AG04450 (cell line): ENCODE results near the gene TMTC4. TPM values are rescaled to one million over a fixed set of nuclear protein-coding genes. Genes with fewer than 3 reads are reported as not detected.

Experiments
- CTCF ChIA-PET: fragments of 300-600, 350-600 bp; formaldehyde crosslinking; extraction: SDS; loops from one replicate; lab custom pipeline; 2022; ENCODE audit warnings: antibody characterized with exemption, inconsistent platforms; lab: Charles Lee
- POLR2A ChIA-PET: fragments of 350-600 bp; formaldehyde crosslinking; extraction: SDS; loops from one replicate; lab custom pipeline; 2021; ENCODE audit warnings: antibody characterized with exemption, inconsistent platforms; lab: Yijun Ruan, JAX
- DNase-seq: peaks from one replicate; pipeline ENCODE4 v3.0.0-alpha.2; 2011; ENCODE audit warnings: low read depth, low spot score
- H3K27ac ChIP-seq: one replicate; pipeline ENCODE4 v1.5.1; 2012; ENCODE audit warnings: low read depth, low read length, control low read depth
- H3K27me3 ChIP-seq: one replicate; pipeline ENCODE4 v1.6.0; 2012; ENCODE audit warnings: low read length; ENCODE audit not compliant: control insufficient read depth, insufficient read depth
- H3K4me3 ChIP-seq: 2 replicates; pipeline ENCODE4 v1.5.1; 2011; ENCODE audit warnings: mild to moderate bottlenecking, low read depth, low read length, control low read depth
- H3K9me3 ChIP-seq: 2 replicates; pipeline ENCODE4 v1.5.1; 2012; ENCODE audit warnings: low read length; ENCODE audit not compliant: control insufficient read depth, insufficient read depth
- CTCF ChIP-seq: IDR thresholded peaks from 2 replicates; pipeline ENCODE4 v1.5.1; 2011; ENCODE audit warnings: low read depth, low read length, control low read depth, inconsistent platforms
- polyA plus RNA-seq: library from polyadenylated mRNA; depleted of rRNA; stranded (reverse); fragments of >200 nt; gene quantifications from 2 replicates; pipeline ENCODE4 v1.2.3, GENCODE V29; 2011

The TMTC4 gene
- polyA plus RNA-seq, 1 experiment: 22.2 TPM

DNA sequence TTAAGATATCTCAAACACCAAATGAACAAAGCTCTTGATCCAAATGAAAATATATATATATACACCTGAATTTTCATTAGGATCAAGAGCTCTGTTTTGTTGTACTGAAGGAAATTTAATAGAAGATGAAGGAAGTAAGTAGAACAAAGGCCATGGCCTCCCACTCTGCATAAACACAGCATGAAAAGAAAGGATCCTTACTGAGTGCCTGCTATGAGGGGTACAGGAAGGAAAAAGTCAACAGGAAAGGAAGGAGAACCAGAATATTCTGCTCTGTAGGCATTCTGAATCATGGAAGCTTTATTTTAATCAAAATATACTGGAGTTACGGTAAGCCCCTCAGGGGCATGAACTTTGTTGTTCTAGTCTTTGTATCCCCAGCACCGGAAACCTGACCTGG is 22.1 kb downstream of the TMTC4 start:
- ChIA-PET CTCF (interaction anchor here (0.5 to 1.2 kb wide), 3 partner anchors 15 to 113 kb away, joined by 3 to 4 read pairs (median 3); partner anchors contain the start of gene TMTC4), POLR2A (no interaction called here)
- H3K4me3 ChIP-seq: no peak overlapping the region
- no peak overlapping the region for H3K27ac ChIP-seq
- no peak for DNase-seq
- no peaks in the 10 kb centered on the region for H3K9me3 ChIP-seq
- no peaks in the 10 kb centered on the region for H3K27me3 ChIP-seq
- no peak for TF ChIP-seq CTCF

- CTCF ChIA-PET: no interaction called here
- no peak for DNase-seq
- TF ChIP-seq CTCF: no peak
- POLR2A ChIA-PET: no interaction called here
- Histone ChIP-seq H3K9me3 (no peaks in the 10 kb centered on the region), H3K4me3 (no peak overlapping the region), H3K27ac (no peak overlapping the region), H3K27me3 (no peaks in the 10 kb centered on the region)
Observed at GRCh38 chr13:100650326-100650725, 24.3 kb downstream of the TMTC4 start.

DNA sequence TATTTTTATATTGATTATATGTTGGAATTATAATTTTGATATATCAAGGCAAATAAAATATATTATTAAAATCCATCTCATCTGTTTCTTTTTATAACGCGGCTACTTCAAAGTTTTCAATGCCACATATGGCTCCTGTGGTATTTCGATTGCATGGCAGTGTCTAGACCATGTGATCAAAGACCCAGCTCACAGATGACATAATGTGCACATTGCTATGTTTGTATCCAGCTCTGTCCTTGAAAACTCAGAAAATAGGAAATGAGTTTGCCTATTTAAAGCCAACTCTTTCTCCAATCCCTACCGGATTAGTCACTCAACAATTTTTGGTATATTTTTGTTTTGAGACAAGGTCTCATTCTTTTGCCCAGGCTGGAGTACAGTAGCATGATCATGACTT is 26.2 kb downstream of the TMTC4 start:
- H3K27ac ChIP-seq: no peak overlapping the region
- POLR2A ChIA-PET: no interaction called here
- no peak overlapping the region for H3K4me3 ChIP-seq
- CTCF ChIA-PET: interaction anchor here (1.2 kb wide), 1 partner anchor 480 kb away, joined by 7 read pairs; no protein-coding TSS in a partner anchor
- DNase-seq: no peak
- no peak for TF ChIP-seq CTCF
- no peaks in the 10 kb centered on the region for H3K27me3 ChIP-seq
- no peaks in the 10 kb centered on the region for H3K9me3 ChIP-seq

DNA sequence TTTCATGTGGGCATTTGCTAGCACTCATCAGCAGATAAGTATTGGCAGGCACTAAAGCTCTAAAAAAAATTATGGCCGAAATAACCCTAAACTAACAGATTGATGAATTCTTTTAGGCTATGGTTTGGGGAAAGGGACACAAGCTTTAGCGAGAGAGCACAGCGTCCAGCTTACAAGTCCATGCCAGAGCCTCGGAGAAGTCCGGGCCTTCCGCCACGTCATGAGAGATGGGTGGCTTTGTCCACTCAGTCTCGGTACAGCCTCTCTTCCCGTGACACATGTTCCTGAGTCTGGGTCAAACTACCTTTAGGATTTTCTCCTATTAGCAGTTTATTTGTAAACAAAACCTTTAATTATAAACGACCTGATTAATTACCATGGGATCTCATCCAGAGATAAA is 27.7 kb downstream of the TMTC4 start:
- H3K27ac ChIP-seq: no peak overlapping the region
- H3K27me3 ChIP-seq: no peaks in the 10 kb centered on the region
- no peaks in the 10 kb centered on the region for H3K9me3 ChIP-seq
- ChIA-PET POLR2A (no interaction called here), CTCF (interaction anchor here (0.6 to 2.4 kb wide), 7 partner anchors 9 to 481 kb away, joined by 4 to 11 read pairs (median 5); no protein-coding TSS in a partner anchor)
- H3K4me3 ChIP-seq: no peak overlapping the region
- no peak for DNase-seq
- no peak for TF ChIP-seq CTCF

- H3K27me3 ChIP-seq: no peaks in the 10 kb centered on the region
- H3K27ac ChIP-seq: no peak overlapping the region
- TF ChIP-seq CTCF: peak; percentile 63
- H3K9me3 ChIP-seq: no peaks in the 10 kb centered on the region
- no peak overlapping the region for H3K4me3 ChIP-seq
- ChIA-PET POLR2A (no interaction called here), CTCF (interaction anchor here (0.6 to 2.4 kb wide), 9 partner anchors 8 to 1311 kb away, joined by 4 to 11 read pairs (median 5); no protein-coding TSS in a partner anchor)
- DNase-seq: no peak
Observed at GRCh38 chr13:100646030-100646673, 28.4 kb downstream of the TMTC4 start.
